Head of caudate nucleus (tissue), 42 donors: ENCODE data around the gene RXRA.

Experiments used
- DNase-seq, 42 donors: peaks; one replicate each; pipeline versions ENCODE4 v3.0.0 to v3.0.0-alpha.2; 2020 to 2021; ENCODE audit warnings: mixed read lengths in 7 of 42
- intact Hi-C: fragments of 100-400 bp; cut with DNase I; formaldehyde crosslinking; loops from one replicate; pipeline ENCODE4 v1.15.0; 2022

RXRA gene

GRCh38 chr9:134331186-134332025 lies 5.2 kb downstream of the RXRA start:
- peak in 6 of 42 donors; percentile 40 to 66 (median 51) for DNase-seq
- intact Hi-C loops: no loop called here

GRCh38 chr9:134332266-134332665 lies 6.0 kb downstream of the RXRA start:
- no peak for DNase-seq
- intact Hi-C loops: no loop called here

GRCh38 chr9:134332841-134333233 lies 6.6 kb downstream of the RXRA start:
- intact Hi-C loops: no loop called here
- DNase-seq: no peak

- intact Hi-C loops: no loop called here
- no peak for DNase-seq
These were observed 7.1 kb downstream of the RXRA start for GRCh38 chr9:134333234-134333873.

GRCh38 chr9:134333874-134334581 lies 7.8 kb downstream of the RXRA start:
- intact Hi-C loops: no loop called here
- DNase-seq: no peak

GRCh38 chr9:134335061-134335460 lies 8.8 kb downstream of the RXRA start:
- intact Hi-C loops: no loop called here
- DNase-seq: no peak

GRCh38 chr9:134335486-134336220 lies 9.4 kb downstream of the RXRA start:
- intact Hi-C loops: no loop called here
- no peak for DNase-seq

GRCh38 chr9:134336228-134336627 lies 10.0 kb downstream of the RXRA start:
- no peak for DNase-seq
- intact Hi-C loops: no loop called here

- intact Hi-C loops: no loop called here
- no peak for DNase-seq
These were observed 10.7 kb downstream of the RXRA start for GRCh38 chr9:134336924-134337323.

- intact Hi-C loops: no loop called here
- DNase-seq: no peak
These were observed 11.2 kb downstream of the RXRA start for GRCh38 chr9:134337469-134337868.

- DNase-seq: peak in 30 of 42 donors; percentile 37 to 75 (median 58)
- intact Hi-C loops: no loop called here
These were observed 12.3 kb downstream of the RXRA start for GRCh38 chr9:134338394-134339182.

- peak in 4 of 42 donors; percentile 16 to 46 (median 42) for DNase-seq
- intact Hi-C loops: no loop called here
These were observed 13.0 kb downstream of the RXRA start for GRCh38 chr9:134339183-134339806.

GRCh38 chr9:134340475-134341160 lies 14.4 kb downstream of the RXRA start:
- DNase-seq: peak in 2 of 42 donors; percentile 28 to 32
- intact Hi-C loops: no loop called here

- DNase-seq: peak in 2 of 42 donors; percentile 40 to 52
- intact Hi-C loops: no loop called here
These were observed 15.1 kb downstream of the RXRA start for GRCh38 chr9:134341306-134341705.

- DNase-seq: no peak
- intact Hi-C loops: no loop called here
These were observed 15.9 kb downstream of the RXRA start for GRCh38 chr9:134341929-134342745.

GRCh38 chr9:134342746-134343115 lies 16.5 kb downstream of the RXRA start:
- intact Hi-C loops: no loop called here
- DNase-seq: no peak

- peak in 9 of 42 donors; percentile 30 to 66 (median 54) for DNase-seq
- intact Hi-C loops: no loop called here
These were observed 17.4 kb downstream of the RXRA start for GRCh38 chr9:134343637-134344036.
